Measurements from ENCODE around the gene OLR1.
"Not testable (repeated sequence)": the region's sequence is repeated elsewhere in the genome, so short reads cannot be mapped to it uniquely, and the experiment has no call there.

OLR1 gene

GRCh38 chr12:10171973-10172728 lies at the start of gene OLR1:
OLR1 (minus strand) TSS chr12:10172132; CDS start chr12:10172077, 55 bp downstream.
- DNase-seq: no peak

- no peak for DNase-seq
Measured at GRCh38 chr12:10220398-10221077, 48.6 kb upstream of the OLR1 start.

GRCh38 chr12:10218021-10218420 lies 46.1 kb upstream of the OLR1 start:
- DNase-seq: no peak

GRCh38 chr12:10215946-10216345 lies 44.0 kb upstream of the OLR1 start:
- DNase-seq: not testable (repeated sequence)

GRCh38 chr12:10215436-10215835 lies 43.5 kb upstream of the OLR1 start:
- DNase-seq: no peak

- DNase-seq: no peak
Measured at GRCh38 chr12:10214895-10215267, 42.9 kb upstream of the OLR1 start.

- DNase-seq: no peak
Measured at GRCh38 chr12:10214136-10214894, 42.4 kb upstream of the OLR1 start.

GRCh38 chr12:10213168-10214135 lies 41.5 kb upstream of the OLR1 start:
- no peak for DNase-seq

- DNase-seq: no peak
Measured at GRCh38 chr12:10212739-10213131, 40.8 kb upstream of the OLR1 start, which contains the start of gene GABARAPL1. GABARAPL1 (plus strand) TSS chr12:10212877; CDS start chr12:10213130, 253 bp downstream.

GRCh38 chr12:10211940-10212738 lies 40.2 kb upstream of the OLR1 start:
- DNase-seq: no peak

- DNase-seq: no peak
Measured at GRCh38 chr12:10211101-10211939, 39.4 kb upstream of the OLR1 start.

- DNase-seq: no peak
Measured at GRCh38 chr12:10210225-10210624, 38.3 kb upstream of the OLR1 start.

GRCh38 chr12:10207136-10207535 lies 35.2 kb upstream of the OLR1 start:
- no peak for DNase-seq

- DNase-seq: no peak
Measured at GRCh38 chr12:10205220-10205807, 33.4 kb upstream of the OLR1 start.

- DNase-seq: not testable (repeated sequence)
Measured at GRCh38 chr12:10204495-10204894, 32.6 kb upstream of the OLR1 start.

GRCh38 chr12:10197879-10198278 lies 25.9 kb upstream of the OLR1 start:
- no peak for DNase-seq

- no peak for DNase-seq
Measured at GRCh38 chr12:10196210-10196609, 24.3 kb upstream of the OLR1 start.

- no peak for DNase-seq
Measured at GRCh38 chr12:10194160-10194670, 22.3 kb upstream of the OLR1 start.

- no peak for DNase-seq
Measured at GRCh38 chr12:10191865-10192264, 19.9 kb upstream of the OLR1 start.

Data from NCI-H1694 treated with DMSO at 0.1 percent for 48 hours (cell line).